Loucy (cell line): ENCODE data around the gene CDH13.

ENCODE experiments used
- EZH2phosphoT487 ChIP-seq: fragments of 200-600 bp; IDR thresholded peaks from 2 replicates; pipeline ENCODE4 v1.6.1; 2018; ENCODE audit warnings: antibody characterized with exemption, mild to moderate bottlenecking, moderate library complexity, borderline replicate concordance
- TF ChIP-seq, protein P1 (sequence below): fragments of 200-600 bp; sonication (generic); conservative IDR thresholded peaks from 2 replicates; pipeline ENCODE4 v1.5.1; 2014; ENCODE audit warnings: mild to moderate bottlenecking, antibody characterized with exemption, low read length

DNA sequence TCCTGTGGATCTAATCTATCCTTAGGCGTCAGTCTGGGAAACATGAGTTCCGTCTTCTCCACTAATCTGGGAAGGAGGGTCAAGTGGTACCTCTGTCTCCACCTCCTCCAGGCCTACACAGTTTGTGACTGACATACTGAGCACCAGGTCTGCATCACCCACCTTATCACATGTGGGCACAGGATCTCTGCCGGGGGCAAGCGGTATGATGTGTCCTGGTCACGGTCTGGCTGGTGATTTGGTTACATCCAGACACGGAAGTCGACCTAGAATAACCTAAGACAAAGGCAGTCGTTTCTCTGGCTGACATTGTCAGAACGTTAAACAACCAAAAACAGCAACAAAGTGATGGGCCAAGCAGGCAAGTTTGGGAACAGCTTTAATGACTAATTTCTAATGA is 1098.5 kb downstream of the CDH13 start:
- TF ChIP-seq, protein P1, sequence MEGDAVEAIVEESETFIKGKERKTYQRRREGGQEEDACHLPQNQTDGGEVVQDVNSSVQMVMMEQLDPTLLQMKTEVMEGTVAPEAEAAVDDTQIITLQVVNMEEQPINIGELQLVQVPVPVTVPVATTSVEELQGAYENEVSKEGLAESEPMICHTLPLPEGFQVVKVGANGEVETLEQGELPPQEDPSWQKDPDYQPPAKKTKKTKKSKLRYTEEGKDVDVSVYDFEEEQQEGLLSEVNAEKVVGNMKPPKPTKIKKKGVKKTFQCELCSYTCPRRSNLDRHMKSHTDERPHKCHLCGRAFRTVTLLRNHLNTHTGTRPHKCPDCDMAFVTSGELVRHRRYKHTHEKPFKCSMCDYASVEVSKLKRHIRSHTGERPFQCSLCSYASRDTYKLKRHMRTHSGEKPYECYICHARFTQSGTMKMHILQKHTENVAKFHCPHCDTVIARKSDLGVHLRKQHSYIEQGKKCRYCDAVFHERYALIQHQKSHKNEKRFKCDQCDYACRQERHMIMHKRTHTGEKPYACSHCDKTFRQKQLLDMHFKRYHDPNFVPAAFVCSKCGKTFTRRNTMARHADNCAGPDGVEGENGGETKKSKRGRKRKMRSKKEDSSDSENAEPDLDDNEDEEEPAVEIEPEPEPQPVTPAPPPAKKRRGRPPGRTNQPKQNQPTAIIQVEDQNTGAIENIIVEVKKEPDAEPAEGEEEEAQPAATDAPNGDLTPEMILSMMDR = no peak
- no peak for TF ChIP-seq EZH2phosphoT487
